ENCODE data around the gene CD248. TPM values are rescaled to one million over a fixed set of nuclear protein-coding genes. Genes with fewer than 3 reads are reported as not detected.
"Not testable (repeated sequence)": the region's sequence is repeated elsewhere in the genome, so short reads cannot be mapped to it uniquely, and the experiment has no call there.

CD248 gene
- total and polyA plus RNA-seq, 9 donors, result 4.9 to 47.9 (median 17.2) TPM

GRCh38 chr11:66322732-66323427 lies 6.0 kb upstream of the CD248 start:
- Histone ChIP-seq H3K27me3 (no peaks in the 10 kb centered on the region), H3K27ac (no peak overlapping the region), H3K36me3 (no peaks in the 10 kb centered on the region), H3K4me1 (ENCODE audit: insufficient read depth) (peaks cover 15% of the 10 kb centered on the region), H3K9me3 (no peaks in the 10 kb centered on the region), H3K4me3 (no peak overlapping the region)
- intact Hi-C loops (cut with DNase I), result no loop called here
- 59 to 70% (median 64%) methylated on average over 11 of the region's 11 CpGs for WGBS, 3 donors
- peak in 1 of 5 donors; percentile 46 for DNase-seq
- TF ChIP-seq EP300 (IDR thresholded peaks at IDR 0.05), result no peak
- TF ChIP-seq CTCF (IDR thresholded peaks at IDR 0.05), result no peak
- no peak for TF ChIP-seq POLR2A (IDR thresholded peaks at IDR 0.05)

DNA sequence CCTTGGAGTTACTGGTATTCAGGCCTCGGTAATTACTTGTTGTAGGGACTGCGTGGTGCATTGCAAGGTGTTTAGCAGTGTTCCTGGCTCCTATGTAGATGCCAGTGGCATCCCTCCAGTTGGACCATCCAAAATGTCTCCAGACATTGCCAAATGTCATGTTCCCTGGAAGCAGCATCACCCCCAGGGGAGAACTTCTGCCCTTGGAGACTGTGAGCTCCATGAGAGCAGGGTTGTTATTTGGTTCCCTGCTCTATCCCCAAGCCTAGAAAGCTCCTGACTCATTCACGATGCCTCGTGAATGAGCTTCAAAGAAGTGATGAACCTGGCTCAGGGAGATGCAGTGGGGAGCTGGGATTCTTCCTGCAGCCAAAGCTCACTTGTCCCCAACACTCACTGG lies 4.8 kb upstream of the CD248 start:
- Histone ChIP-seq H3K27me3 (no peaks in the 10 kb centered on the region), H3K9me3 (no peaks in the 10 kb centered on the region), H3K4me1 (ENCODE audit: insufficient read depth) (peaks cover 23% of the 10 kb centered on the region), H3K4me3 (no peak overlapping the region), H3K27ac (no peak overlapping the region), H3K36me3 (no peaks in the 10 kb centered on the region)
- WGBS, 3 donors, result 86 to 88% (median 88%) methylated on average over 4 of the region's 4 CpGs
- TF ChIP-seq POLR2A (IDR thresholded peaks at IDR 0.05), result no peak
- TF ChIP-seq EP300 (IDR thresholded peaks at IDR 0.05), result no peak
- TF ChIP-seq CTCF (IDR thresholded peaks at IDR 0.05), result no peak
- DNase-seq, result no peak
- intact Hi-C loops (cut with DNase I), result no loop called here

DNA sequence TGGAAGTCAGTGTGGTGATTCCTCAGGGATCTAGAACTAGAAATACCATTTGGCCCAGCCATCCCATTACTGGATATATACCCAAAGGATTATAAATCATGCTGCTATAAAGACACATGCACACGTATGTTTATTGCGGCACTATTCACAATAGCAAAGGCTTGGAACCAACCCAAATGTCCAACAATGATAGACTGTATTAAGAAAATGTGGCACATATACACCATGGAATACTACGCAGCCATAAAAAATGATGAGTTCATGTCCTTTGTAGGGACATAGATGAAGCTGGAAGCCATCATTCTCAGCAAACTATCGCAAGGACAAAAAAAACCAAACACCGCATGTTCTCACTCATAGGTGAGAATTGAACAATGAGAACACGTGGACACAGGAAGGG lies 3.9 kb upstream of the CD248 start:
- H3K4me1 ChIP-seq (ENCODE audit: insufficient read depth), result peaks cover 26% of the 10 kb centered on the region
- H3K4me3 ChIP-seq; DNase-seq; H3K36me3 ChIP-seq; intact Hi-C loops (cut with DNase I); H3K27ac ChIP-seq; H3K27me3 ChIP-seq; H3K9me3 ChIP-seq: not testable (repeated sequence)
- 88 to 93% (median 92%) methylated on average over 6 of the region's 6 CpGs for WGBS, 3 donors

DNA sequence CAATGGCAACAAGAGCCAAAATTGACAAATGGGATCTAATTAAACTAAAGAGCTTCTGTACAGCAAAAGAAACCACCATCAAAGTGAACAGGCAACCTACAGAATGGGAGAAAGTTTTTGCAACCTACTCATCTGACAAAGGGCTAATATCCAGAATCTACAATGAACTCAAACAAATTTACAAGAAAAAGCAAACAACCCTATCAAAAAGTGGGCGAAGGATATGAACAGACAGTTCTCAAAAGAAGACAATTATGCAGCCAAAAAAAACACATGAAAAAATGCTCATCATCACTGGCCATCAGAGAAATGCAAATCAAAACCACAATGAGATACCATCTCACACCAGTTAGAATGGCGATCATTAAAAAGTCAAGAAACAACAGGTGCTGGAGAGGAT lies 3.4 kb upstream of the CD248 start:
- 96 to 100% (median 99%) methylated on average over 1 to 2 of the region's 2 CpGs for WGBS, 3 donors
- peaks cover 26% of the 10 kb centered on the region for H3K4me1 ChIP-seq (ENCODE audit: insufficient read depth)

GRCh38 chr11:66318600-66318970 lies 1.7 kb upstream of the CD248 start:
- no peaks in the 10 kb centered on the region for H3K27me3 ChIP-seq
- no peaks in the 10 kb centered on the region for H3K36me3 ChIP-seq
- TF ChIP-seq POLR2A (IDR thresholded peaks at IDR 0.05), result no peak
- TF ChIP-seq EP300 (IDR thresholded peaks at IDR 0.05), result no peak
- TF ChIP-seq CTCF (IDR thresholded peaks at IDR 0.05), result no peak
- DNase-seq, result peak in 1 of 5 donors; percentile 15
- intact Hi-C loops (cut with DNase I), result no loop called here
- H3K9me3 ChIP-seq, result no peaks in the 10 kb centered on the region
- peak overlapping the region in 1 of 2 donors; percentile 76 for H3K27ac ChIP-seq
- no peak overlapping the region for H3K4me3 ChIP-seq
- H3K4me1 ChIP-seq (ENCODE audit: insufficient read depth), result peaks cover 32% of the 10 kb centered on the region
- 51 to 73% (median 67%) methylated on average over 3 of the region's 3 CpGs for WGBS, 3 donors

More for the DNA sequence above, 3.4 kb upstream of the CD248 start:
- H3K36me3 ChIP-seq; intact Hi-C loops (cut with DNase I); H3K27ac ChIP-seq; H3K9me3 ChIP-seq; DNase-seq; H3K4me3 ChIP-seq; H3K27me3 ChIP-seq: not testable (repeated sequence)
